Neural cell (in vitro differentiated cells): ENCODE results near the gene ZIC1. TPM values are rescaled to one million over a fixed set of nuclear protein-coding genes. Genes with fewer than 3 reads are reported as not detected.
A peak's percentile ranks its signal among the peaks of the same experiment; 100 is the strongest.

Experiments used
- H2AFZ ChIP-seq: fragments of 200-600, 300-800 bp; sonication (generic), shearing (Covaris generic); 2 replicates; pipeline ENCODE4 v1.6.0; 2014; ENCODE audit warnings: low read depth, mild to moderate bottlenecking, antibody characterized with exemption, low read length, moderate library complexity
- H3F3A ChIP-seq: fragments of 200-600 bp; shearing (Covaris generic); 2 replicates; pipeline ENCODE4 v1.6.1; 2016; ENCODE audit warnings: mild to moderate bottlenecking, moderate library complexity, mixed read lengths, antibody characterized with exemption, low read length; ENCODE audit not compliant: insufficient read depth, poor library complexity, severe bottlenecking
- H3K27ac ChIP-seq: fragments of 200-600, 300-800 bp; sonication (generic), shearing (Covaris generic); 2 replicates; pipeline ENCODE4 v1.5.1; 2014; ENCODE audit warnings: mild to moderate bottlenecking, low read length, moderate library complexity
- H3K27me3 ChIP-seq: fragments of 300-800, 200-600 bp; sonication (generic), shearing (Covaris generic); 2 replicates; pipeline ENCODE4 v1.6.0; 2014; ENCODE audit warnings: mild to moderate bottlenecking, low read depth, low read length, moderate library complexity; ENCODE audit not compliant: insufficient read depth
- H3K36me3 ChIP-seq: fragments of 300-800, 200-600 bp; sonication (generic), shearing (Covaris generic); 2 replicates; pipeline ENCODE4 v1.5.1; 2014; ENCODE audit warnings: mild to moderate bottlenecking, antibody characterized with exemption, low read length, moderate library complexity; ENCODE audit not compliant: insufficient read depth
- H3K4me2 ChIP-seq: fragments of 300-800, 200-600 bp; sonication (generic), shearing (Covaris generic); 2 replicates; pipeline ENCODE4 v1.6.0; 2014; ENCODE audit warnings: mild to moderate bottlenecking, low read length
- H3K4me3 ChIP-seq: fragments of 300-800, 200-600 bp; sonication (generic), shearing (Covaris generic); 2 replicates; pipeline ENCODE4 v1.5.1; 2014; ENCODE audit warnings: mild to moderate bottlenecking, low read length, moderate library complexity
- H3K79me2 ChIP-seq: fragments of 200-600 bp; shearing (Covaris generic); replicated peaks from 2 replicates; pipeline ENCODE4 v1.6.0; 2014; ENCODE audit warnings: mild to moderate bottlenecking, low read length, moderate library complexity; ENCODE audit not compliant: insufficient read depth
- H3K9ac ChIP-seq: fragments of 300-800, 200-600 bp; sonication (generic), shearing (Covaris generic); 2 replicates; pipeline ENCODE4 v1.6.1; 2016; ENCODE audit warnings: mild to moderate bottlenecking, low read length, mixed read lengths
- H3K9me2 ChIP-seq: fragments of 200-600 bp; shearing (Covaris generic); 2 replicates; pipeline ENCODE4 v1.6.1; 2016; ENCODE audit warnings: mild to moderate bottlenecking, low read length, mixed read lengths; ENCODE audit not compliant: insufficient read depth
- H3K9me3 ChIP-seq: fragments of 200-600, 300-800 bp; sonication (generic), shearing (Covaris generic); 2 replicates; pipeline ENCODE4 v1.6.1; 2016; ENCODE audit warnings: mild to moderate bottlenecking, mixed run types, low read length, moderate library complexity, mixed read lengths
- H4K20me1 ChIP-seq: fragments of 200-600 bp; shearing (Covaris generic); 2 replicates; pipeline ENCODE4 v1.6.1; 2016; ENCODE audit warnings: mild to moderate bottlenecking, mixed run types; ENCODE audit not compliant: insufficient read depth
- CTCF ChIP-seq: fragments of 450-650 bp; IDR thresholded peaks from 2 replicates; pipeline ENCODE4 v1.5.1; 2014; ENCODE audit warnings: antibody characterized with exemption, mild to moderate bottlenecking, moderate library complexity; ENCODE audit not compliant: poor library complexity, severe bottlenecking
- EP300 ChIP-seq: fragments of 450-650 bp; conservative IDR thresholded peaks from 2 replicates; pipeline ENCODE4 v1.6.1; 2014; ENCODE audit warnings: antibody characterized with exemption, mild to moderate bottlenecking, moderate library complexity; ENCODE audit not compliant: poor library complexity, severe bottlenecking
- EZH2 ChIP-seq: fragments of 200-600, 300-800 bp; shearing (Covaris generic), sonication (generic); IDR thresholded peaks from 2 replicates; pipeline ENCODE4 v1.6.1; 2014; ENCODE audit warnings: antibody characterized with exemption, low read length, borderline replicate concordance, mild to moderate bottlenecking; ENCODE audit not compliant: insufficient read depth, poor library complexity, severe bottlenecking
- MXI1 ChIP-seq: fragments of 450-650 bp; conservative IDR thresholded peaks from 2 replicates; pipeline ENCODE4 v1.6.1; 2014; ENCODE audit warnings: antibody characterized with exemption, mild to moderate bottlenecking; ENCODE audit not compliant: poor library complexity, severe bottlenecking
- POLR2AphosphoS5 ChIP-seq: IDR thresholded peaks from 2 replicates; pipeline ENCODE4 v1.6.1; 2012
- RAD21 ChIP-seq: fragments of 450-650 bp; conservative IDR thresholded peaks from 2 replicates; pipeline ENCODE4 v1.6.1; 2014; ENCODE audit warnings: antibody characterized with exemption, mild to moderate bottlenecking, moderate library complexity
- REST ChIP-seq: IDR thresholded peaks from 2 replicates; pipeline ENCODE4 v1.6.1; 2012; ENCODE audit warnings: borderline replicate concordance
- SMC3 ChIP-seq: fragments of 450-650 bp; conservative IDR thresholded peaks from 2 replicates; pipeline ENCODE4 v1.6.1; 2014; ENCODE audit warnings: antibody characterized with exemption, mild to moderate bottlenecking, moderate library complexity; ENCODE audit not compliant: poor library complexity
- TAF1 ChIP-seq: IDR thresholded peaks from 2 replicates; pipeline ENCODE4 v1.6.1; 2012; ENCODE audit warnings: low read depth
- polyA plus RNA-seq: library from polyadenylated mRNA; depleted of rRNA; stranded (reverse); fragments of >200 nt; gene quantifications from 2 replicates; pipeline ENCODE4 v1.2.3, GENCODE V29; 2014

The ZIC1 gene
- polyA plus RNA-seq, 1 donor from 2014 or later, result 183 TPM

- no peak for TF ChIP-seq SMC3
- no peak for TF ChIP-seq EP300
- TF ChIP-seq CTCF, result no peak
- TF ChIP-seq MXI1, result no peak
- no peak for TF ChIP-seq REST
- peak; percentile 25 for TF ChIP-seq POLR2AphosphoS5
- no peak for TF ChIP-seq RAD21
- Histone ChIP-seq H2AFZ (no peak overlapping the region), H3K27ac (peak overlapping the region; percentile 92), H3K27me3 (peaks cover 7% of the 10 kb centered on the region), H3K79me2 (peaks cover 96% of the 10 kb centered on the region), H3K9ac (peak overlapping the region; percentile 80), H3K36me3 (no peaks in the 10 kb centered on the region), H4K20me1 (no peaks in the 10 kb centered on the region), H3K4me3 (peak overlapping the region; percentile 92), H3K9me3 (no peaks in the 10 kb centered on the region), H3F3A (peaks cover 5% of the 10 kb centered on the region), H3K4me2 (peak overlapping the region; percentile 89), H3K9me2 (no peaks in the 10 kb centered on the region)
These were observed 4.7 kb downstream of the ZIC1 start for GRCh38 chr3:147413686-147414389.

- Histone ChIP-seq H3K9ac (peak overlapping the region; percentile 59), H3K27ac (peak overlapping the region; percentile 67), H3K36me3 (no peaks in the 10 kb centered on the region), H3K9me2 (no peaks in the 10 kb centered on the region), H3K79me2 (peaks cover 99% of the 10 kb centered on the region), H2AFZ (no peak overlapping the region), H3F3A (peaks cover 5% of the 10 kb centered on the region), H3K27me3 (peaks cover 7% of the 10 kb centered on the region), H3K4me2 (peak overlapping the region; percentile 83), H3K4me3 (peak overlapping the region; percentile 92), H3K9me3 (no peaks in the 10 kb centered on the region), H4K20me1 (no peaks in the 10 kb centered on the region)
- no peak for TF ChIP-seq MXI1
- TF ChIP-seq SMC3, result peak; percentile 17
- TF ChIP-seq EZH2, result no peak
- TF ChIP-seq RAD21, result no peak
- TF ChIP-seq TAF1, result no peak
- peak; percentile 46 for TF ChIP-seq POLR2AphosphoS5
- no peak for TF ChIP-seq REST
- no peak for TF ChIP-seq EP300
- TF ChIP-seq CTCF, result no peak
These were observed 5.4 kb downstream of the ZIC1 start for GRCh38 chr3:147414390-147415138.
